ENCODE measurements around the gene GAB2.
"Not testable (repeated sequence)": the region's sequence is repeated elsewhere in the genome, so short reads cannot be mapped to it uniquely, and the experiment has no call there.

GAB2 gene

GRCh38 chr11:78239781-78240180 is 177.8 kb downstream of the GAB2 start (continued):
- no peak for TF ChIP-seq ZNF561 (tag by site-specific recombination; IDR thresholded peaks at IDR 0.05; ENCODE audit: borderline replicate concordance)
- TF ChIP-seq ZNF837 (tag by site-specific recombination; IDR thresholded peaks at IDR 0.05) = no peak
- TF ChIP-seq HOXA7 (CRISPR knock-in tag; IDR thresholded peaks at IDR 0.05; ENCODE audit: borderline replicate concordance) = no peak
- TF ChIP-seq ATF2 (tag by site-specific recombination; IDR thresholded peaks at IDR 0.05; ENCODE audit: low read depth) = no peak
- no peak for TF ChIP-seq ZNF404 (tag by site-specific recombination; IDR thresholded peaks at IDR 0.05)
- TF ChIP-seq ZNF335 (tag by site-specific recombination; conservative IDR thresholded peaks at IDR 0.05) = no peak
- no peak for TF ChIP-seq MYNN (tag by site-specific recombination; IDR thresholded peaks at IDR 0.05; ENCODE audit: borderline replicate concordance)
- TF ChIP-seq PRDM1 (tag by site-specific recombination; IDR thresholded peaks at IDR 0.05) = no peak
- TF ChIP-seq, protein P1, sequence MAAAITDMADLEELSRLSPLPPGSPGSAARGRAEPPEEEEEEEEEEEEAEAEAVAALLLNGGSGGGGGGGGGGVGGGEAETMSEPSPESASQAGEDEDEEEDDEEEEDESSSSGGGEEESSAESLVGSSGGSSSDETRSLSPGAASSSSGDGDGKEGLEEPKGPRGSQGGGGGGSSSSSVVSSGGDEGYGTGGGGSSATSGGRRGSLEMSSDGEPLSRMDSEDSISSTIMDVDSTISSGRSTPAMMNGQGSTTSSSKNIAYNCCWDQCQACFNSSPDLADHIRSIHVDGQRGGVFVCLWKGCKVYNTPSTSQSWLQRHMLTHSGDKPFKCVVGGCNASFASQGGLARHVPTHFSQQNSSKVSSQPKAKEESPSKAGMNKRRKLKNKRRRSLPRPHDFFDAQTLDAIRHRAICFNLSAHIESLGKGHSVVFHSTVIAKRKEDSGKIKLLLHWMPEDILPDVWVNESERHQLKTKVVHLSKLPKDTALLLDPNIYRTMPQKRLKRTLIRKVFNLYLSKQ (tag by site-specific recombination; IDR thresholded peaks at IDR 0.05; ENCODE audit: borderline replicate concordance) = no peak
- TF ChIP-seq MEIS1 (CRISPR knock-in tag; IDR thresholded peaks at IDR 0.05; ENCODE audit: borderline replicate concordance) = no peak

DNA sequence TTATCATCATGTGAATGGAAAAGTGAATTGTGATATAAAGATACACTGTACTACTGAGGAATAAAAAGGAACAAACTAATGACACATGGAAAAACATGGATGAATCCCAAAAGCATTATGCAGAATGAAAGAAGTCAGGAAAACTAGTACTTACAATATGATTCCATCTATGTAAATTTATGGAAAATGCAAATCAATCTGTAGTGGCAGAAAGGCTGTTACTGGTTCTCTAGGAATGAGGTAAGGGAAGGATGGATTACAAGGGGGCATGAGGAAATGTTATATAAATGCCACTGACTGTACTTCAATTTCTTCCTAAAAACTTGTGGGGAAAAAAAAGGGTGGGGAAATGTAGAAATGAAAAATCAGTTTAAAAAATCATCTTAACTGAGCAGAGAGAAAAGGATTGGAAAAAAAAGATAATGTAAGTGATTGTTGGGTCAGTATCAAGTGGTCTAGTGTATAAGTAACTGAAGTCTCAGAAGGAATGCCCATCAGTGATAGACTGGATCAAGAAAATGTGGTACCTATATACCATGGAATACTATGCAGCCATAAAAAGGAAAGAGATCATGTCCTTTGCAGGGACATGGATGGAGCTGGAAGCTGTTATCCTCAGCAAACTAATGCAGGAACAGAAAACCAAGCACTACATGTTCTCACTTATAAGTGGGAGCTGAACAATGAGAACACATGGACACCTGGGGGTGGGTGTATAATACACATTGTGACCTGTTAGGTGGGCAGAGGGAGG is 180.2 kb downstream of the GAB2 start:
- no peak overlapping the region for H3K27ac ChIP-seq (ENCODE audit: extremely low read depth, low read depth, low read length)
- H3K36me3 ChIP-seq (ENCODE audit: control insufficient read depth in 2 of 2, insufficient read depth in 1 of 2, low read length in 2 of 2) = no peaks in the 10 kb centered on the region
- H3K9me3 ChIP-seq (ENCODE audit: control insufficient read depth, insufficient read depth, low read depth, low read length) = no peaks in the 10 kb centered on the region
- ChIA-PET POLR2A (no interaction called here), CTCF (no interaction called here)
- H3K4me3 ChIP-seq (ENCODE audit: low read depth, low read length) = no peak overlapping the region
- no peaks in the 10 kb centered on the region for H3K4me1 ChIP-seq (ENCODE audit: control insufficient read depth, insufficient read depth, low read length)
- TF ChIP-seq ZNF146 (tag by site-specific recombination; IDR thresholded peaks at IDR 0.05) (peak; percentile 68; the same call in 1 of the 2 replicates), ZNF416 (tag by site-specific recombination; IDR thresholded peaks at IDR 0.05) (no peak)

GRCh38 chr11:78234006-78234405 is 183.6 kb downstream of the GAB2 start:
- CTCF ChIA-PET = interaction anchor here (0.9 kb wide), 1 partner anchor 331 kb away, joined by 4 read pairs; no protein-coding TSS in a partner anchor
- POLR2A ChIA-PET = no interaction called here
- H3K4me1 ChIP-seq (ENCODE audit: control insufficient read depth, insufficient read depth, low read length) = no peaks in the 10 kb centered on the region

GRCh38 chr11:78233046-78233445 is 184.6 kb downstream of the GAB2 start:
- H3K4me1 ChIP-seq (ENCODE audit: control insufficient read depth, insufficient read depth, low read length); POLR2A ChIA-PET; H3K4me3 ChIP-seq (ENCODE audit: low read depth, low read length); H3K27ac ChIP-seq (ENCODE audit: extremely low read depth, low read depth, low read length); H3K9me3 ChIP-seq (ENCODE audit: control insufficient read depth, insufficient read depth, low read depth, low read length); H3K36me3 ChIP-seq (ENCODE audit: control insufficient read depth in 2 of 2, insufficient read depth in 1 of 2, low read length in 2 of 2): not testable (repeated sequence)
- CTCF ChIA-PET = interaction anchor here (0.7 to 1.1 kb wide), 3 partner anchors 32 to 331 kb away, joined by 3 to 4 read pairs (median 3); no protein-coding TSS in a partner anchor

More at GRCh38 chr11:78234006-78234405, 183.6 kb downstream of the GAB2 start:
- Histone ChIP-seq H3K4me3 (ENCODE audit: low read depth, low read length) (no peak overlapping the region), H3K36me3 (ENCODE audit: control insufficient read depth in 2 of 2, insufficient read depth in 1 of 2, low read length in 2 of 2) (no peaks in the 10 kb centered on the region), H3K9me3 (ENCODE audit: control insufficient read depth, insufficient read depth, low read depth, low read length) (no peaks in the 10 kb centered on the region), H3K27ac (ENCODE audit: extremely low read depth, low read depth, low read length) (no peak overlapping the region)
- no peak for TF ChIP-seq KLF8 (tag by site-specific recombination; IDR thresholded peaks at IDR 0.05)
- TF ChIP-seq ZNF791 (tag by site-specific recombination; IDR thresholded peaks at IDR 0.05) = no peak
- TF ChIP-seq ZSCAN5A (tag by site-specific recombination; IDR thresholded peaks at IDR 0.05) = no peak
- TF ChIP-seq ZSCAN4 (tag by site-specific recombination; IDR thresholded peaks at IDR 0.05) = no peak
- TF ChIP-seq HOXC10 (CRISPR knock-in tag; IDR thresholded peaks at IDR 0.05) = no peak
- TF ChIP-seq ZNF404 (tag by site-specific recombination; IDR thresholded peaks at IDR 0.05) = no peak
- TF ChIP-seq MYNN (tag by site-specific recombination; IDR thresholded peaks at IDR 0.05; ENCODE audit: borderline replicate concordance) = no peak
- TF ChIP-seq EGR2 (tag by site-specific recombination; IDR thresholded peaks at IDR 0.05; ENCODE audit: low read depth) = no peak
